ENCODE results near the gene NANOS3.

Gene NANOS3

GRCh38 chr19:13864667-13865570 lies 12.0 kb upstream of the NANOS3 start:
- DNase-seq: no peak

- no peak for DNase-seq
Observed at GRCh38 chr19:13865571-13866462, 11.1 kb upstream of the NANOS3 start.

GRCh38 chr19:13866463-13867046 lies 10.4 kb upstream of the NANOS3 start:
- DNase-seq: no peak

GRCh38 chr19:13868663-13869062 lies 8.3 kb upstream of the NANOS3 start:
- DNase-seq: no peak

- DNase-seq: no peak
Observed at GRCh38 chr19:13869281-13869680, 7.7 kb upstream of the NANOS3 start.

GRCh38 chr19:13870873-13871272 lies 6.1 kb upstream of the NANOS3 start:
- DNase-seq: no peak

- no peak for DNase-seq
Observed at GRCh38 chr19:13872339-13872694, 4.6 kb upstream of the NANOS3 start.

- no peak for DNase-seq
Observed at GRCh38 chr19:13872695-13873389, 4.1 kb upstream of the NANOS3 start.

- no peak for DNase-seq
Observed at GRCh38 chr19:13873834-13874515, 3.0 kb upstream of the NANOS3 start.

- no peak for DNase-seq
Observed at GRCh38 chr19:13875824-13876223, 1.1 kb upstream of the NANOS3 start.

GRCh38 chr19:13877303-13877702 lies 369 bp downstream of the NANOS3 start:
- DNase-seq: no peak

GRCh38 chr19:13880059-13881043 lies 3.4 kb downstream of the NANOS3 start:
- peak; percentile 97 to 99 for DNase-seq

GRCh38 chr19:13881251-13881691 lies 4.3 kb downstream of the NANOS3 start:
- peak in 1 of 2 donors; percentile 40 for DNase-seq

GRCh38 chr19:13881692-13882418 lies 4.9 kb downstream of the NANOS3 start:
- peak; percentile 38 for DNase-seq

- no peak for DNase-seq
Observed at GRCh38 chr19:13882419-13882795, 5.5 kb downstream of the NANOS3 start.

GRCh38 chr19:13882836-13883235 lies 5.9 kb downstream of the NANOS3 start:
- no peak for DNase-seq

GRCh38 chr19:13883516-13884064 lies 6.7 kb downstream of the NANOS3 start:
- no peak for DNase-seq

- DNase-seq: no peak
Observed at GRCh38 chr19:13884726-13885591, 8.0 kb downstream of the NANOS3 start.
